ENCODE data around the gene IL13RA1. TPM values are rescaled to one million over a fixed set of nuclear protein-coding genes. Genes with fewer than 3 reads are reported as not detected.

Gene IL13RA1
- total and polyA plus RNA-seq, 2 of the 13 experiments (the other 11 are each of a cell fraction or from before 2014, with no cell fraction given) = 56.6 to 73.5 TPM

GRCh38 chrX:118726887-118727685, at the start of gene IL13RA1 (continued):
- TF ChIP-seq ZGPAT (CRISPR knock-in tag; IDR thresholded peaks at IDR 0.05) (peak; percentile 75; the same call in 1 of the 2 replicates), ZNF687 (CRISPR knock-in tag; IDR thresholded peaks at IDR 0.05) (peak; percentile 80), ELF3 (CRISPR knock-in tag; IDR thresholded peaks at IDR 0.05) (no peak), LBX2 (CRISPR knock-in tag; IDR thresholded peaks at IDR 0.05; ENCODE audit: borderline replicate concordance) (no peak; the same call in 1 of the 2 replicates), TFAP4 (IDR thresholded peaks at IDR 0.05; ENCODE audit: borderline replicate concordance, low read depth) (no peak; the same call in 1 of the 2 replicates), ZNF556 (CRISPR knock-in tag; IDR thresholded peaks at IDR 0.05; ENCODE audit: borderline replicate concordance) (peak; percentile 79; the same call in 1 of the 2 replicates), SRF (IDR thresholded peaks at IDR 0.05; ENCODE audit: low read depth, low read length) (no peak), ZNF552 (CRISPR knock-in tag; IDR thresholded peaks at IDR 0.05; ENCODE audit: borderline replicate concordance) (no peak), ZNF547 (CRISPR knock-in tag; IDR thresholded peaks at IDR 0.05) (no peak), KLF11 (CRISPR knock-in tag; IDR thresholded peaks at IDR 0.05) (no peak), NFYC (CRISPR knock-in tag; IDR thresholded peaks at IDR 0.05) (no peak)
- TF ChIP-seq, protein P1, sequence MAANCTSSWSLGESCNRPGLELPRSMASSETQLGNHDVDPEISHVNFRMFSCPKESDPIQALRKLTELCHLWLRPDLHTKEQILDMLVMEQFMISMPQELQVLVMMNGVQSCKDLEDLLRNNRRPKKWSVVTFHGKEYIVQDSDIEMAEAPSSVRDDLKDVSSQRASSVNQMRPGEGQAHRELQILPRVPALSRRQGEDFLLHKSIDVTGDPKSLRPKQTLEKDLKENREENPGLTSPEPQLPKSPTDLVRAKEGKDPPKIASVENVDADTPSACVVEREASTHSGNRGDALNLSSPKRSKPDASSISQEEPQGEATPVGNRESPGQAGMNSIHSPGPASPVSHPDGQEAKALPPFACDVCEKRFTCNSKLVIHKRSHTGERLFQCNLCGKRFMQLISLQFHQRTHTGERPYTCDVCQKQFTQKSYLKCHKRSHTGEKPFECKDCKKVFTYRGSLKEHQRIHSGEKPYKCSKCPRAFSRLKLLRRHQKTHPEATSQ (CRISPR knock-in tag; IDR thresholded peaks at IDR 0.05; ENCODE audit: borderline replicate concordance) = no peak
- TF ChIP-seq, protein P2, sequence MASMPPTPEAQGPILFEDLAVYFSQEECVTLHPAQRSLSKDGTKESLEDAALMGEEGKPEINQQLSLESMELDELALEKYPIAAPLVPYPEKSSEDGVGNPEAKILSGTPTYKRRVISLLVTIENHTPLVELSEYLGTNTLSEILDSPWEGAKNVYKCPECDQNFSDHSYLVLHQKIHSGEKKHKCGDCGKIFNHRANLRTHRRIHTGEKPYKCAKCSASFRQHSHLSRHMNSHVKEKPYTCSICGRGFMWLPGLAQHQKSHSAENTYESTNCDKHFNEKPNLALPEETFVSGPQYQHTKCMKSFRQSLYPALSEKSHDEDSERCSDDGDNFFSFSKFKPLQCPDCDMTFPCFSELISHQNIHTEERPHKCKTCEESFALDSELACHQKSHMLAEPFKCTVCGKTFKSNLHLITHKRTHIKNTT (CRISPR knock-in tag; IDR thresholded peaks at IDR 0.05) = no peak
- TF ChIP-seq, protein P3, sequence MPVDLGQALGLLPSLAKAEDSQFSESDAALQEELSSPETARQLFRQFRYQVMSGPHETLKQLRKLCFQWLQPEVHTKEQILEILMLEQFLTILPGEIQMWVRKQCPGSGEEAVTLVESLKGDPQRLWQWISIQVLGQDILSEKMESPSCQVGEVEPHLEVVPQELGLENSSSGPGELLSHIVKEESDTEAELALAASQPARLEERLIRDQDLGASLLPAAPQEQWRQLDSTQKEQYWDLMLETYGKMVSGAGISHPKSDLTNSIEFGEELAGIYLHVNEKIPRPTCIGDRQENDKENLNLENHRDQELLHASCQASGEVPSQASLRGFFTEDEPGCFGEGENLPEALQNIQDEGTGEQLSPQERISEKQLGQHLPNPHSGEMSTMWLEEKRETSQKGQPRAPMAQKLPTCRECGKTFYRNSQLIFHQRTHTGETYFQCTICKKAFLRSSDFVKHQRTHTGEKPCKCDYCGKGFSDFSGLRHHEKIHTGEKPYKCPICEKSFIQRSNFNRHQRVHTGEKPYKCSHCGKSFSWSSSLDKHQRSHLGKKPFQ (CRISPR knock-in tag; IDR thresholded peaks at IDR 0.05; ENCODE audit: insufficient replicate concordance) = no peak
- TF ChIP-seq, protein P4, sequence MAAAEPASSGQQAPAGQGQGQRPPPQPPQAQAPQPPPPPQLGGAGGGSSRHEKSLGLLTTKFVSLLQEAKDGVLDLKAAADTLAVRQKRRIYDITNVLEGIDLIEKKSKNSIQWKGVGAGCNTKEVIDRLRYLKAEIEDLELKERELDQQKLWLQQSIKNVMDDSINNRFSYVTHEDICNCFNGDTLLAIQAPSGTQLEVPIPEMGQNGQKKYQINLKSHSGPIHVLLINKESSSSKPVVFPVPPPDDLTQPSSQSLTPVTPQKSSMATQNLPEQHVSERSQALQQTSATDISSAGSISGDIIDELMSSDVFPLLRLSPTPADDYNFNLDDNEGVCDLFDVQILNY (CRISPR knock-in tag; conservative IDR thresholded peaks at IDR 0.05) = no peak
